MCF 10A (cell line): ENCODE data around the gene CIB2. TPM values are rescaled to one million over a fixed set of nuclear protein-coding genes. Genes with fewer than 3 reads are reported as not detected.

Experiments
- BruUV-seq: library from RNA; stranded (reverse); fragments of 400-500 nt; replicated peaks from 2 replicates; lab custom pipeline; 2021; lab: Mats Ljungman, UMichigan
- CTCF ChIA-PET: fragments of 300-600 bp; sonication (Branson Sonifier 250); formaldehyde crosslinking; extraction: SDS; loops from one replicate; lab custom pipeline; 2021; ENCODE audit warnings: antibody characterized with exemption, inconsistent platforms; lab: Yijun Ruan, JAX
- POLR2A ChIA-PET: fragments of 300-600, 350-650 bp; sonication (Branson Sonifier 250); formaldehyde crosslinking; extraction: SDS; loops from one replicate; lab custom pipeline; 2020; ENCODE audit warnings: antibody characterized with exemption, inconsistent platforms; lab: Yijun Ruan, JAX
- DNase-seq: peaks from one replicate; pipeline ENCODE4 v3.0.0-alpha.2; 2018; ENCODE audit not compliant: unreplicated experiment
- H3K27ac Mint-ChIP-seq: one replicate; pipeline ENCODE4 v1.8.0; 2022; ENCODE audit warnings: mild to moderate bottlenecking, low read depth, mixed read lengths; ENCODE audit not compliant: unreplicated experiment
- H3K27me3 Mint-ChIP-seq: one replicate; pipeline ENCODE4 v1.8.0; 2022; ENCODE audit warnings: mixed read lengths; ENCODE audit not compliant: insufficient read depth, unreplicated experiment
- H3K36me3 Mint-ChIP-seq: one replicate; pipeline ENCODE4 v1.8.0; 2022; ENCODE audit warnings: mild to moderate bottlenecking, moderate library complexity, mixed read lengths; ENCODE audit not compliant: insufficient read depth, unreplicated experiment
- H3K4me1 Mint-ChIP-seq: one replicate; pipeline ENCODE4 v1.8.0; 2022; ENCODE audit warnings: mixed read lengths; ENCODE audit not compliant: insufficient read depth, unreplicated experiment
- H3K4me3 Mint-ChIP-seq: one replicate; pipeline ENCODE4 v1.8.0; 2022; ENCODE audit warnings: mild to moderate bottlenecking, moderate library complexity, mixed read lengths; ENCODE audit not compliant: unreplicated experiment
- H3K9me3 Mint-ChIP-seq: one replicate; pipeline ENCODE4 v1.8.0; 2022; ENCODE audit warnings: mixed read lengths; ENCODE audit not compliant: unreplicated experiment
- intact Hi-C: fragments of 100-400 bp; cut with micrococcal nuclease; formaldehyde crosslinking; loops from 2 replicates; pipeline ENCODE4 v1.14.1; 2022
- total RNA-seq: library from RNA; stranded (reverse); gene quantifications from 2 replicates; pipeline ENCODE4 v1.2.3, GENCODE V29; 2022
- TF ChIP-seq, protein P1 (sequence below): fragments of 200-600 bp; IDR thresholded peaks from one replicate; pipeline ENCODE4 v1.8.0; 2022; ENCODE audit warnings: antibody characterized with exemption, mild to moderate bottlenecking; ENCODE audit not compliant: unreplicated experiment

CIB2 gene
- total RNA-seq, 1 experiment from 2014 or later = 0.30 TPM

DNA sequence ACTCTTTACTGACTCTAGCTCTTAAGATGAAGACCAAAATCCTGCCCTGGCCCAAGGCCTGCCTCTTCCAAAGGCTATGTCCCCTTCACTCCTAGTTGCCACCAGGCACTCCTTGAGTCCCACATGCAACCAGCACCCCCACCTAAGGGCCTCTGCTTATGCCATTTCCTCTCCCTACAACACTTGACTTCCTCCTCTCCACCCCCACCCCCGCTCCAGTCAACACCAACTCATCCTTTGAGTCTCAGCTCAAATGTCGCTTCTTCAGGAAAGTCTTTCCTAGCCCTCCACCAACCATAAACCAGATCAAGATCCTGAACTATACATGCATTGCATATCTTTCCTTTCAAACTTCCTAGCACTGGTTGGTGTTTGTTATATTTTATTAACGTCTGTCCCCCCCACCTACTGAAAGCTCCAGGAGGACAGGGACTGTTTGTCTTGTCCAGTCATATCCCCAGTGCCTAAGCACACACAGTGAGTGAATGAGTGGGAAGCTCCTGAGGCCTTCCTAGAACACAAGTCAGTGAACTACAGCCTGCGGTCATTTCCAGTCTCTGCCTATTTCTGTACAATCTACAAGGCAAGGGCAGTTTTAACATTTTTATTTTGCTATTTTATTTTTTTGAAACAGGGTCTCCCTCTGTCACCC lies 61.1 kb downstream of the CIB2 start:
- CTCF ChIA-PET = interaction anchor here (0.6 to 1.2 kb wide), 4 partner anchors 30 to 766 kb away, joined by 3 to 4 read pairs (median 3); no protein-coding TSS in a partner anchor
- intact Hi-C loops = no loop called here
- Mint-ChIP-seq H3K36me3 (peaks cover 18% of the 10 kb centered on the region), H3K4me1 (peaks cover 59% of the 10 kb centered on the region), H3K27ac (peak overlapping the region; percentile 75), H3K27me3 (no peaks in the 10 kb centered on the region), H3K4me3 (no peak overlapping the region), H3K9me3 (no peaks in the 10 kb centered on the region)
- POLR2A ChIA-PET = interaction anchor here (1.2 kb wide), 1 partner anchor 9 kb away, joined by 3 read pairs; no protein-coding TSS in a partner anchor
- BruUV-seq = no TSS peak
- TF ChIP-seq, protein P1, sequence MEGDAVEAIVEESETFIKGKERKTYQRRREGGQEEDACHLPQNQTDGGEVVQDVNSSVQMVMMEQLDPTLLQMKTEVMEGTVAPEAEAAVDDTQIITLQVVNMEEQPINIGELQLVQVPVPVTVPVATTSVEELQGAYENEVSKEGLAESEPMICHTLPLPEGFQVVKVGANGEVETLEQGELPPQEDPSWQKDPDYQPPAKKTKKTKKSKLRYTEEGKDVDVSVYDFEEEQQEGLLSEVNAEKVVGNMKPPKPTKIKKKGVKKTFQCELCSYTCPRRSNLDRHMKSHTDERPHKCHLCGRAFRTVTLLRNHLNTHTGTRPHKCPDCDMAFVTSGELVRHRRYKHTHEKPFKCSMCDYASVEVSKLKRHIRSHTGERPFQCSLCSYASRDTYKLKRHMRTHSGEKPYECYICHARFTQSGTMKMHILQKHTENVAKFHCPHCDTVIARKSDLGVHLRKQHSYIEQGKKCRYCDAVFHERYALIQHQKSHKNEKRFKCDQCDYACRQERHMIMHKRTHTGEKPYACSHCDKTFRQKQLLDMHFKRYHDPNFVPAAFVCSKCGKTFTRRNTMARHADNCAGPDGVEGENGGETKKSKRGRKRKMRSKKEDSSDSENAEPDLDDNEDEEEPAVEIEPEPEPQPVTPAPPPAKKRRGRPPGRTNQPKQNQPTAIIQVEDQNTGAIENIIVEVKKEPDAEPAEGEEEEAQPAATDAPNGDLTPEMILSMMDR = no peak
- no peak for DNase-seq

GRCh38 chr15:78069462-78070029 lies 61.7 kb downstream of the CIB2 start:
- H3K27ac Mint-ChIP-seq = peak overlapping the region; percentile 75
- peaks cover 57% of the 10 kb centered on the region for H3K4me1 Mint-ChIP-seq
- CTCF ChIA-PET = interaction anchor here (0.6 to 1.1 kb wide), 4 partner anchors 37 to 767 kb away, joined by 3 to 4 read pairs (median 3); no protein-coding TSS in a partner anchor
- H3K4me3 Mint-ChIP-seq = no peak overlapping the region
- peaks cover 18% of the 10 kb centered on the region for H3K36me3 Mint-ChIP-seq
- POLR2A ChIA-PET = interaction anchor here (0.5 to 1.2 kb wide), 3 partner anchors 8 to 1854 kb away, joined by 3 read pairs; no protein-coding TSS in a partner anchor
- TF ChIP-seq, protein P1 = no peak
- no peaks in the 10 kb centered on the region for H3K9me3 Mint-ChIP-seq
- no peak for DNase-seq
- no peaks in the 10 kb centered on the region for H3K27me3 Mint-ChIP-seq
- intact Hi-C loops = loop anchor here (5.0 kb wide), 1 partner anchor 62 kb away; no protein-coding TSS in a partner anchor
- no TSS peak for BruUV-seq

DNA sequence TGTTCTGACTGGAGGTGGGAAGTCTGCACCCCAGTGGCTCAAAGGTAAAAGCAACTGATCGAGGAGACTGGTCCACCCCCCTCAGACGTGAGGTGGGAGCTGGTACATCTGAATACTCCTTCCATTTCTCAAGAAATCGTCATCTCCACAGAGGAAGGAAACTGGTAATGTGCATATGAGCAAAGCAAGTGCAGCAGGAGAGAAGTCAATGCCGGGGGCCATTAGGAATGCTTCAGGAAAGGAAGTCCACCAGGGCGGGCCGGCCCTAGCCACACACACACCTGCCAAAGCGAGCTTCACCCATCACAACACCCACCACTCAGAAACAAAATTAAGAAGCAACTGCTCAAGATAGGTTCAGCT lies 62.2 kb downstream of the CIB2 start:
- Mint-ChIP-seq H3K27ac (peak overlapping the region; percentile 13), H3K36me3 (peaks cover 18% of the 10 kb centered on the region), H3K27me3 (no peaks in the 10 kb centered on the region), H3K4me3 (no peak overlapping the region), H3K9me3 (no peaks in the 10 kb centered on the region), H3K4me1 (peaks cover 52% of the 10 kb centered on the region)
- BruUV-seq = no TSS peak
- DNase-seq = no peak
- POLR2A ChIA-PET = interaction anchor here (0.5 to 1.2 kb wide), 3 partner anchors 8 to 1855 kb away, joined by 3 read pairs; no protein-coding TSS in a partner anchor
- intact Hi-C loops = loop anchor here (5.0 kb wide), 1 partner anchor 62 kb away; no protein-coding TSS in a partner anchor
- CTCF ChIA-PET = interaction anchor here (0.6 to 1.1 kb wide), 2 partner anchors 37 to 57 kb away, joined by 3 read pairs; no protein-coding TSS in a partner anchor
- TF ChIP-seq, protein P1 = no peak
